ENCODE data around the gene CFAP410. TPM values are rescaled to one million over a fixed set of nuclear protein-coding genes. Genes with fewer than 3 reads are reported as not detected.

The CFAP410 gene
- total RNA-seq, 1 experiment from 2014 or later = 19.3 TPM

DNA sequence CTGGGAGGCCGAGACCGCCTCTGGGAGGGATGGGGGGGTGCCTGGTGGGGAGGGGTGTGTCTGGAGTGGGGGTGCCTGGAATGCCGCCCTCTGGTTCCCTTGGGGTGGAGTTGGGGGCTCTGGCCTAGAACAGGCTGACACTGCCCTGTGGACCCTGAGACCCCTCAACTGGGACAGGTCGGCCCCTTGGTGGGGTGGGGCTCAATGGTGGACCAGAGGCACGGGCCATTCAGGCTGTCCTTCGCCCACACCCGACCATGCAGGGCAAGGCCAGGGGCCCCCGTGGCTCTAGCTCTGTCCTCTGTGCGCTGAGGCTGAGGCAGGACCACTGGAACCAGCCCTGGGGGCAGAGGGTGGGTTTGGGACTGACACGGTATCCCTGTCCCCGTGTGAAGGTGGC lies 24.6 kb downstream of the CFAP410 start (continued):
- TF ChIP-seq, protein P1, sequence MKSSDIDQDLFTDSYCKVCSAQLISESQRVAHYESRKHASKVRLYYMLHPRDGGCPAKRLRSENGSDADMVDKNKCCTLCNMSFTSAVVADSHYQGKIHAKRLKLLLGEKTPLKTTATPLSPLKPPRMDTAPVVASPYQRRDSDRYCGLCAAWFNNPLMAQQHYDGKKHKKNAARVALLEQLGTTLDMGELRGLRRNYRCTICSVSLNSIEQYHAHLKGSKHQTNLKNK (CRISPR knock-in tag; IDR thresholded peaks at IDR 0.05) = no peak
- TF ChIP-seq, protein P2, sequence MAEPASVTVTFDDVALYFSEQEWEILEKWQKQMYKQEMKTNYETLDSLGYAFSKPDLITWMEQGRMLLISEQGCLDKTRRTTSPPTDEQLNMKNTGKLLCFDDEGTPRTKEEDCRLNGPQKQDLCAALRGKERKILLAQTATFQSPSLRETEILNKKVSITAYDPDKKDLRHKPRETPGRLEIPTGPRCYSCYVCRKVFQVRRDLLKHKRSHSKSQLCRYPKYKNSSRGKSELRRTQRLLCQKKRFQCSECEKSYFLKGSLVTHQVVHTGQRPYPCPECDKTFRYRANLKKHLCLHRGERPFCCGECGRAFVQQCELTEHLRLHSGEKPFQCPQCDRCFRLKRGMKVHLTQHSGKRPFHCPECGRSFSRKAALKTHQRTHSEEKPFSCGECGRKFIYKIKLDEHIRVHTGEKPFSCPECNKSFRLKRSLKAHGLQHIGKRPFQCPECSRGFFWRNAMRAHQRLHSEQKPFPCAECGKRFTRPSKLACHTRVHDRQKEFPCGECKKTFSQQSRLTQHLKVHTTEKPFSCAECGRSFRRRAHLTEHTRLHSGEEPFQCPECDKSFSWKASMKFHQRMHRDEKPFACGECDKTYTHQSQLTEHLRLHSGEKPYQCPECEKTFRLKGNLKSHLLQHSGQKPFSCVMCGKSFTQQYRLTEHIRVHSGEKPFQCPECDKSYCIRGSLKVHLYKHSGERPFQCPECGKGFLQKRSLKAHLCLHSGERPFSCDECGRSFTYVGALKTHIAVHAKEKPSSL (CRISPR knock-in tag; conservative IDR thresholded peaks at IDR 0.05) = no peak
- TF ChIP-seq, protein P3, sequence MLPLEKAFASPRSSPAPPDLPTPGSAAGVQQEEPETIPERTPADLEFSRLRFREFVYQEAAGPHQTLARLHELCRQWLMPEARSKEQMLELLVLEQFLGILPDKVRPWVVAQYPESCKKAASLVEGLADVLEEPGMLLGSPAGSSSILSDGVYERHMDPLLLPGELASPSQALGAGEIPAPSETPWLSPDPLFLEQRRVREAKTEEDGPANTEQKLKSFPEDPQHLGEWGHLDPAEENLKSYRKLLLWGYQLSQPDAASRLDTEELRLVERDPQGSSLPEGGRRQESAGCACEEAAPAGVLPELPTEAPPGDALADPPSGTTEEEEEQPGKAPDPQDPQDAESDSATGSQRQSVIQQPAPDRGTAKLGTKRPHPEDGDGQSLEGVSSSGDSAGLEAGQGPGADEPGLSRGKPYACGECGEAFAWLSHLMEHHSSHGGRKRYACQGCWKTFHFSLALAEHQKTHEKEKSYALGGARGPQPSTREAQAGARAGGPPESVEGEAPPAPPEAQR (CRISPR knock-in tag; IDR thresholded peaks at IDR 0.05) = no peak
- TF ChIP-seq, protein P4, sequence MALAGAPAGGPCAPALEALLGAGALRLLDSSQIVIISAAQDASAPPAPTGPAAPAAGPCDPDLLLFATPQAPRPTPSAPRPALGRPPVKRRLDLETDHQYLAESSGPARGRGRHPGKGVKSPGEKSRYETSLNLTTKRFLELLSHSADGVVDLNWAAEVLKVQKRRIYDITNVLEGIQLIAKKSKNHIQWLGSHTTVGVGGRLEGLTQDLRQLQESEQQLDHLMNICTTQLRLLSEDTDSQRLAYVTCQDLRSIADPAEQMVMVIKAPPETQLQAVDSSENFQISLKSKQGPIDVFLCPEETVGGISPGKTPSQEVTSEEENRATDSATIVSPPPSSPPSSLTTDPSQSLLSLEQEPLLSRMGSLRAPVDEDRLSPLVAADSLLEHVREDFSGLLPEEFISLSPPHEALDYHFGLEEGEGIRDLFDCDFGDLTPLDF (CRISPR knock-in tag; IDR thresholded peaks at IDR 0.05) = no peak
- TF ChIP-seq ATF1 (CRISPR knock-in tag; IDR thresholded peaks at IDR 0.05) = no peak
- no peak for TF ChIP-seq NR1H2 (CRISPR knock-in tag; IDR thresholded peaks at IDR 0.05)
- TF ChIP-seq NFE2L1 (CRISPR knock-in tag; IDR thresholded peaks at IDR 0.05) = no peak

DNA sequence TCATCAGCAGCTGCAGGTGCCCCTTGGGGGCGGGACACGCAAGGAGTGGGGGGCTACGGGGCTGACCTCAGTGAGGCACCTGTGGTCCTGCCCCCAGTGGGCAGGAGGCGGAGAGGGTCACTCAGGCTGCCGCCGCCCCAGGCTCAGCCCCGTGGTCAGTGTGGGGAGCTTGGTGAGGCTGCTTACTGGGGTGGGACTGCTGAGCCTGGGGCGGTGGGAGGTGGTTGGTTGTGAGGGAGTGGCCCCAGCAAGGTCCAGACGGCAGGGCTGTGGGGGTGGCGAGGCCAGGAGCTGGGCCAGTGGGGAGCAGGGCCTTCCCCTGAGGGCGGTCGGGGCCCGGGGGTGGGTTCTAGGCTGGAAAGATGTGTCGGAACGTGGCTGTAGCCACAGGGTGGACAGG lies 25.1 kb downstream of the CFAP410 start:
- ATAC-seq (no peak), DNase-seq (ENCODE audit: low spot score) (no peak)
- TF ChIP-seq GTF2I (CRISPR knock-in tag; conservative IDR thresholded peaks at IDR 0.05) = no peak
- Mint-ChIP-seq H3K9me3 (no peaks in the 10 kb centered on the region), H3K27me3 (ENCODE audit: low read depth) (no peaks in the 10 kb centered on the region), H3K27ac (no peak overlapping the region), H3K36me3 (peaks cover 12% of the 10 kb centered on the region), H3K4me1 (no peaks in the 10 kb centered on the region), H3K4me3 (no peak overlapping the region)
- CTCF ChIA-PET = no interaction called here
- POLR2A ChIA-PET = no interaction called here

DNA sequence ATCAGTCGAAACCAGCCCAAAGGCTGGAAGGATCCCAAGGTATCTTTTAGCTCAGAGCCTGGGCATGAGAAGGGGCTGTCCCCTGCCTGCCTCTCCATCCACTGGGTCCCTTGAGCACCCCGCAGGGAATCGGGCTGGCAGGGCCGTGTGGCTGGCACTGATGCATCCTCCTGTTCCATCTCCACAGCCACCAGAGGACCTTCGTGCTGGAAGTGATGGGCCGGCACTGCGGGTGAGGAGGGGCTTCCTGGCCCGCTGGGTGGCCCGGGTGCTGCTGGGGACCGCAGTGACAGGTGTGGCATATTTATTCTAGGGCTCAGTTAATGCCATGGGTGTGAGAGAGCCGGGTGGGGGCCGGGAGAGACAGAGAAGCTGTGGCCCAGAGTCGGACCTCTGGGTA lies 25.7 kb downstream of the CFAP410 start:
- Mint-ChIP-seq H3K27ac (no peak overlapping the region), H3K27me3 (ENCODE audit: low read depth) (no peaks in the 10 kb centered on the region), H3K9me3 (no peaks in the 10 kb centered on the region), H3K4me3 (no peak overlapping the region), H3K36me3 (peaks cover 12% of the 10 kb centered on the region), H3K4me1 (no peaks in the 10 kb centered on the region)
- POLR2A ChIA-PET = no interaction called here
- no peak for TF ChIP-seq ZNF219 (CRISPR knock-in tag; IDR thresholded peaks at IDR 0.05; ENCODE audit: borderline replicate concordance)
- TF ChIP-seq, protein P5, sequence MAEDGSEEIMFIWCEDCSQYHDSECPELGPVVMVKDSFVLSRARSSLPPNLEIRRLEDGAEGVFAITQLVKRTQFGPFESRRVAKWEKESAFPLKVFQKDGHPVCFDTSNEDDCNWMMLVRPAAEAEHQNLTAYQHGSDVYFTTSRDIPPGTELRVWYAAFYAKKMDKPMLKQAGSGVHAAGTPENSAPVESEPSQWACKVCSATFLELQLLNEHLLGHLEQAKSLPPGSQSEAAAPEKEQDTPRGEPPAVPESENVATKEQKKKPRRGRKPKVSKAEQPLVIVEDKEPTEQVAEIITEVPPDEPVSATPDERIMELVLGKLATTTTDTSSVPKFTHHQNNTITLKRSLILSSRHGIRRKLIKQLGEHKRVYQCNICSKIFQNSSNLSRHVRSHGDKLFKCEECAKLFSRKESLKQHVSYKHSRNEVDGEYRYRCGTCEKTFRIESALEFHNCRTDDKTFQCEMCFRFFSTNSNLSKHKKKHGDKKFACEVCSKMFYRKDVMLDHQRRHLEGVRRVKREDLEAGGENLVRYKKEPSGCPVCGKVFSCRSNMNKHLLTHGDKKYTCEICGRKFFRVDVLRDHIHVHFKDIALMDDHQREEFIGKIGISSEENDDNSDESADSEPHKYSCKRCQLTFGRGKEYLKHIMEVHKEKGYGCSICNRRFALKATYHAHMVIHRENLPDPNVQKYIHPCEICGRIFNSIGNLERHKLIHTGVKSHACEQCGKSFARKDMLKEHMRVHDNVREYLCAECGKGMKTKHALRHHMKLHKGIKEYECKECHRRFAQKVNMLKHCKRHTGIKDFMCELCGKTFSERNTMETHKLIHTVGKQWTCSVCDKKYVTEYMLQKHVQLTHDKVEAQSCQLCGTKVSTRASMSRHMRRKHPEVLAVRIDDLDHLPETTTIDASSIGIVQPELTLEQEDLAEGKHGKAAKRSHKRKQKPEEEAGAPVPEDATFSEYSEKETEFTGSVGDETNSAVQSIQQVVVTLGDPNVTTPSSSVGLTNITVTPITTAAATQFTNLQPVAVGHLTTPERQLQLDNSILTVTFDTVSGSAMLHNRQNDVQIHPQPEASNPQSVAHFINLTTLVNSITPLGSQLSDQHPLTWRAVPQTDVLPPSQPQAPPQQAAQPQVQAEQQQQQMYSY (CRISPR knock-in tag; IDR thresholded peaks at IDR 0.05) = no peak
- TF ChIP-seq GABPB1 (CRISPR knock-in tag; IDR thresholded peaks at IDR 0.05) = no peak
- TF ChIP-seq MYBL2 (CRISPR knock-in tag; IDR thresholded peaks at IDR 0.05) = no peak
- TF ChIP-seq NR2C2 (CRISPR knock-in tag; IDR thresholded peaks at IDR 0.05) = no peak
- TF ChIP-seq RELA (CRISPR knock-in tag; IDR thresholded peaks at IDR 0.05; ENCODE audit: borderline replicate concordance) = no peak
- no peak for TF ChIP-seq EMX1 (CRISPR knock-in tag; IDR thresholded peaks at IDR 0.05)
- TF ChIP-seq, protein P6, sequence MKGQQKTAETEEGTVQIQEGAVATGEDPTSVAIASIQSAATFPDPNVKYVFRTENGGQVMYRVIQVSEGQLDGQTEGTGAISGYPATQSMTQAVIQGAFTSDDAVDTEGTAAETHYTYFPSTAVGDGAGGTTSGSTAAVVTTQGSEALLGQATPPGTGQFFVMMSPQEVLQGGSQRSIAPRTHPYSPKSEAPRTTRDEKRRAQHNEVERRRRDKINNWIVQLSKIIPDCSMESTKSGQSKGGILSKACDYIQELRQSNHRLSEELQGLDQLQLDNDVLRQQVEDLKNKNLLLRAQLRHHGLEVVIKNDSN (CRISPR knock-in tag; IDR thresholded peaks at IDR 0.05) = no peak
- no peak for TF ChIP-seq ZNF138 (CRISPR knock-in tag; conservative IDR thresholded peaks at IDR 0.05)
- TF ChIP-seq, protein P7, sequence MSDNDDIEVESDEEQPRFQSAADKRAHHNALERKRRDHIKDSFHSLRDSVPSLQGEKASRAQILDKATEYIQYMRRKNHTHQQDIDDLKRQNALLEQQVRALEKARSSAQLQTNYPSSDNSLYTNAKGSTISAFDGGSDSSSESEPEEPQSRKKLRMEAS (CRISPR knock-in tag; IDR thresholded peaks at IDR 0.05) = no peak
- no peak for DNase-seq (ENCODE audit: low spot score)
- CTCF ChIA-PET = no interaction called here
- no peak for ATAC-seq
